ENCODE measurements around the gene RNF214. TPM values are rescaled to one million over a fixed set of nuclear protein-coding genes. Genes with fewer than 3 reads are reported as not detected.

Gene RNF214
- total and polyA plus RNA-seq, 2 experiments from 2014 or later = 12.5 to 27.0 TPM

- Histone ChIP-seq H3K27ac (no peak overlapping the region), H3K9me2 (replicated peaks; ENCODE audit: insufficient read depth) (no peaks in the 10 kb centered on the region), H3K36me3 (replicated peaks; ENCODE audit: insufficient read depth, low read depth) (no peaks in the 10 kb centered on the region), H3K9me3 (ENCODE audit: low read depth) (no peaks in the 10 kb centered on the region), H3K4me1 (ENCODE audit: insufficient read depth) (peaks cover 11% of the 10 kb centered on the region), H3K4me3 (no peak overlapping the region), H3K4me2 (no peak overlapping the region), H3K27me3 (no peaks in the 10 kb centered on the region), H2AFZ (no peak overlapping the region), H3K79me2 (peaks cover 35% of the 10 kb centered on the region), H4K20me1 (ENCODE audit: insufficient read depth, poor library complexity, severe bottlenecking) (no peaks in the 10 kb centered on the region)
- TF ChIP-seq EZH2phosphoT487 (IDR thresholded peaks at IDR 0.05; ENCODE audit: low read depth, severe bottlenecking, unreplicated experiment) = no peak
- TF ChIP-seq CTCF (IDR thresholded peaks at IDR 0.05; ENCODE audit: poor library complexity) = no peak
- no peak for TF ChIP-seq EZH2 (IDR thresholded peaks at IDR 0.05; ENCODE audit: borderline replicate concordance)
- WGBS (ENCODE audit: low lambda C conversion rate, missing lambda C conversion rate) = 95% methylated on average over 5 of the region's 5 CpGs
- DNase-seq (ENCODE audit: low spot score) = no peak
Observed at GRCh38 chr11:117238221-117238620, 5.8 kb downstream of the RNF214 start.

- no peak overlapping the region for H3K27ac ChIP-seq
- no peaks in the 10 kb centered on the region for H3K36me3 ChIP-seq (replicated peaks; ENCODE audit: insufficient read depth, low read depth)
- peak; percentile 45 for DNase-seq (ENCODE audit: low spot score)
- H3K9me3 ChIP-seq (ENCODE audit: low read depth) = no peaks in the 10 kb centered on the region
- TF ChIP-seq CTCF (IDR thresholded peaks at IDR 0.05; ENCODE audit: poor library complexity) (peak; percentile 17), EZH2phosphoT487 (IDR thresholded peaks at IDR 0.05; ENCODE audit: low read depth, severe bottlenecking, unreplicated experiment) (no peak)
- H3K27me3 ChIP-seq = no peaks in the 10 kb centered on the region
- no peak overlapping the region for H3K4me3 ChIP-seq
- H3K4me1 ChIP-seq (ENCODE audit: insufficient read depth) = peaks cover 2% of the 10 kb centered on the region
- no peaks in the 10 kb centered on the region for H4K20me1 ChIP-seq (ENCODE audit: insufficient read depth, poor library complexity, severe bottlenecking)
- no peak overlapping the region for H2AFZ ChIP-seq
- no peak overlapping the region for H3K4me2 ChIP-seq
- no peaks in the 10 kb centered on the region for H3K9me2 ChIP-seq (replicated peaks; ENCODE audit: insufficient read depth)
- peaks cover 24% of the 10 kb centered on the region for H3K79me2 ChIP-seq
- WGBS (ENCODE audit: low lambda C conversion rate, missing lambda C conversion rate) = 71% methylated on average over 6 of the region's 6 CpGs
Observed at GRCh38 chr11:117239295-117239694, 6.8 kb downstream of the RNF214 start.

GRCh38 chr11:117248341-117248740, 15.9 kb downstream of the RNF214 start:
- no peak overlapping the region for H3K4me2 ChIP-seq
- TF ChIP-seq EZH2 (IDR thresholded peaks at IDR 0.05; ENCODE audit: borderline replicate concordance) (no peak), EZH2phosphoT487 (IDR thresholded peaks at IDR 0.05; ENCODE audit: low read depth, severe bottlenecking, unreplicated experiment) (no peak), CTCF (IDR thresholded peaks at IDR 0.05; ENCODE audit: poor library complexity) (no peak)
- H3K9me3 ChIP-seq (ENCODE audit: low read depth) = no peaks in the 10 kb centered on the region
- DNase-seq (ENCODE audit: low spot score) = no peak
- no peak overlapping the region for H3K27ac ChIP-seq
- H3K27me3 ChIP-seq = no peaks in the 10 kb centered on the region
- no peaks in the 10 kb centered on the region for H4K20me1 ChIP-seq (ENCODE audit: insufficient read depth, poor library complexity, severe bottlenecking)
- H3K4me1 ChIP-seq (ENCODE audit: insufficient read depth) = no peaks in the 10 kb centered on the region
- H3K79me2 ChIP-seq = no peaks in the 10 kb centered on the region
- no peaks in the 10 kb centered on the region for H3K36me3 ChIP-seq (replicated peaks; ENCODE audit: insufficient read depth, low read depth)
- no peak overlapping the region for H3K4me3 ChIP-seq
- 97% methylated on average over 4 of the region's 4 CpGs for WGBS (ENCODE audit: low lambda C conversion rate, missing lambda C conversion rate)
- H3K9me2 ChIP-seq (replicated peaks; ENCODE audit: insufficient read depth) = no peaks in the 10 kb centered on the region
- no peak overlapping the region for H2AFZ ChIP-seq

GRCh38 chr11:117249571-117249970, 17.1 kb downstream of the RNF214 start:
- Histone ChIP-seq H3K79me2 (no peaks in the 10 kb centered on the region), H3K4me3 (no peak overlapping the region), H3K4me2 (no peak overlapping the region), H4K20me1 (ENCODE audit: insufficient read depth, poor library complexity, severe bottlenecking) (no peaks in the 10 kb centered on the region), H3K27me3 (no peaks in the 10 kb centered on the region), H3K9me3 (ENCODE audit: low read depth) (no peaks in the 10 kb centered on the region), H3K36me3 (replicated peaks; ENCODE audit: insufficient read depth, low read depth) (no peaks in the 10 kb centered on the region), H3K9me2 (replicated peaks; ENCODE audit: insufficient read depth) (no peaks in the 10 kb centered on the region), H3K27ac (no peak overlapping the region), H2AFZ (no peak overlapping the region), H3K4me1 (ENCODE audit: insufficient read depth) (no peaks in the 10 kb centered on the region)
- WGBS (ENCODE audit: low lambda C conversion rate, missing lambda C conversion rate) = 87% methylated on average over 4 of the region's 4 CpGs
- TF ChIP-seq CTCF (IDR thresholded peaks at IDR 0.05; ENCODE audit: poor library complexity) (no peak), EZH2phosphoT487 (IDR thresholded peaks at IDR 0.05; ENCODE audit: low read depth, severe bottlenecking, unreplicated experiment) (no peak), EZH2 (IDR thresholded peaks at IDR 0.05; ENCODE audit: borderline replicate concordance) (no peak)
- no peak for DNase-seq (ENCODE audit: low spot score)

All from hepatocyte (in vitro differentiated cells).